RWPE1 (cell line): Measurements from ENCODE around the gene COG1.

Experiments used
- CTCF ChIA-PET: fragments of 350-600 bp; sonication (Branson Sonifier 250); formaldehyde crosslinking; extraction: SDS; loops from one replicate; lab custom pipeline; 2021; lab: Yijun Ruan, JAX
- POLR2A ChIA-PET: fragments of 400-600 bp; formaldehyde crosslinking; extraction: SDS; loops from one replicate; lab custom pipeline; 2020; ENCODE audit warnings: antibody characterized with exemption; ENCODE audit not compliant: low non-redundant PET; lab: Yijun Ruan, JAX
- DNase-seq: peaks from one replicate; pipeline ENCODE4 v3.0.0; 2012; ENCODE audit warnings: low spot score
- H3K27ac ChIP-seq: fragments of 450-650 bp; 2 replicates; pipeline ENCODE4 v1.5.1; 2017
- TF ChIP-seq, protein P1 (sequence below): fragments of 450-650 bp; conservative IDR thresholded peaks from 2 replicates; pipeline ENCODE4 v1.5.1; 2017; ENCODE audit warnings: low read depth, mild to moderate bottlenecking

Gene COG1

DNA sequence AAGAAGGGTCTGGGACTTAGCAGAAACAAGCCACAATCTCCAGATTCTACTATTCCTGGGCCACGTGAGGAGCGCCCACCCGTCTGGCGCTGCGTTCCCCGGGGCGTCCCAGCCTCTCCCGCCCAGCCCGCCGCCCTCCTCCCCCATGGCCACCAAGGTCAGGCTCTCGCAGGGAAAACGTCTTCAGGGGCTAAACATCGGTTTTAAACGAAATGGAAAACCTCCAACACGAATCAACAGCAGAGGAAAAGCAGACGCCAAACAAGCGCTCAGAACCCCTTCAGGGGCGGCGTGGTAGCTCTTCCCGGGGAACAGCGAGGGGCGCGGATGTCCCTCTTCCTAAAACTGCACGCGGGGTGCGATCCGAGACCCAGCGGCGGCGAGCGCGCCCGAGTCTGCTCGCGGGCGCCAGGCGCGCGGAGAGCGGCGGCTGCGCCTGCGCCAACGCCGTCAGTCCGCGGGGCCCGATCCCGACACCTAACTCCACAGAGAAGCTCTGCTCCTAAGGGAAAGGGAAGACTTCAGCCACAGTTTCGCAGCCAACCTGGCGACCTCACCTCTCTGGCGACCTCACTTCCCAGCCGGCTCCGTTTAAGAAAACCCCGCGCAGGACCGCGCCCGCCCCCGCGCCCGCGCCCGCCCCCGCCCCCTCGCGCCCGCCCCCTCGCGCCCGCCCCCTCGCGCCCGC is 505 bp upstream of the COG1 start:
- H3K27ac ChIP-seq: peak overlapping the region; percentile 99
- ChIA-PET POLR2A (interaction anchor here (1.3 kb wide), 1 partner anchor 53 kb away, joined by 4 read pairs; no protein-coding TSS in a partner anchor), CTCF (interaction anchor here (0.5 to 3.4 kb wide), 5 partner anchors 17 to 635 kb away, joined by 3 to 44 read pairs (median 6); no protein-coding TSS in a partner anchor)
- DNase-seq: peak; percentile 80
- TF ChIP-seq, protein P1, sequence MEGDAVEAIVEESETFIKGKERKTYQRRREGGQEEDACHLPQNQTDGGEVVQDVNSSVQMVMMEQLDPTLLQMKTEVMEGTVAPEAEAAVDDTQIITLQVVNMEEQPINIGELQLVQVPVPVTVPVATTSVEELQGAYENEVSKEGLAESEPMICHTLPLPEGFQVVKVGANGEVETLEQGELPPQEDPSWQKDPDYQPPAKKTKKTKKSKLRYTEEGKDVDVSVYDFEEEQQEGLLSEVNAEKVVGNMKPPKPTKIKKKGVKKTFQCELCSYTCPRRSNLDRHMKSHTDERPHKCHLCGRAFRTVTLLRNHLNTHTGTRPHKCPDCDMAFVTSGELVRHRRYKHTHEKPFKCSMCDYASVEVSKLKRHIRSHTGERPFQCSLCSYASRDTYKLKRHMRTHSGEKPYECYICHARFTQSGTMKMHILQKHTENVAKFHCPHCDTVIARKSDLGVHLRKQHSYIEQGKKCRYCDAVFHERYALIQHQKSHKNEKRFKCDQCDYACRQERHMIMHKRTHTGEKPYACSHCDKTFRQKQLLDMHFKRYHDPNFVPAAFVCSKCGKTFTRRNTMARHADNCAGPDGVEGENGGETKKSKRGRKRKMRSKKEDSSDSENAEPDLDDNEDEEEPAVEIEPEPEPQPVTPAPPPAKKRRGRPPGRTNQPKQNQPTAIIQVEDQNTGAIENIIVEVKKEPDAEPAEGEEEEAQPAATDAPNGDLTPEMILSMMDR: no peak

DNA sequence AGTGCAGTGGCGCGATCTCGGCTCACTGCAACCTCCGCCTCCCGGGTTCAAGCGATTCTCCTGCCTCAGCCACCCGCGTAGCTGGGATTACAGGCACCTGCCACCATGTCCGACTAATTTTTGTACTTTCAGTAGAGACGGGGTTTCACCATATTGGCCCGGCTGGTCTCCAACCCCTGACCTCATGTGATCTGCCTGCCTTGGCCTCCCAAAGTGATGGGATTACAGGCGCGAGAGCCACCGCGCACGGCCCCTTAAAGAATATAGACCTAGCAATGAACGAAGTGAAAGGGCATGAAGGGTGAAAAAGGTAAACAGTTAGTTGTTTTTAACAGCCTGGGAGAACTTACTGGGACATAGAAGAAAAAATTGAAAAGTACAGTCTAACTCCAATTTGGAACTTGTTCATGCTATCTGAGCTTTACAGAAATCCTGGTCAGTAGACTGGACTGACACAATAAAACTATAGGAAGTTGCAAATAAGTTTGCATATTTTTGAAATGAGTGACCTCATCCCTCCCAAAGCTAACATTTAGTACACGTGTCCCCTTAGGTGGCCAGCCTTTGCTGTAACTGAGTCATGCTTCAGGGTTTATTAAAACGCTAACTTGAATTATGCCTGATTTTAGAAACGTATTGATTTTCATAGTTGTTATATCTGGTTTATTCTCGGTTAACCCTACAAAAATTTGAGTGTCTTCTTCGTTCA is 1.8 kb downstream of the COG1 start:
- ChIA-PET POLR2A (no interaction called here), CTCF (no interaction called here)
- no peak for DNase-seq
- H3K27ac ChIP-seq: no peak overlapping the region
- TF ChIP-seq, protein P1: no peak

DNA sequence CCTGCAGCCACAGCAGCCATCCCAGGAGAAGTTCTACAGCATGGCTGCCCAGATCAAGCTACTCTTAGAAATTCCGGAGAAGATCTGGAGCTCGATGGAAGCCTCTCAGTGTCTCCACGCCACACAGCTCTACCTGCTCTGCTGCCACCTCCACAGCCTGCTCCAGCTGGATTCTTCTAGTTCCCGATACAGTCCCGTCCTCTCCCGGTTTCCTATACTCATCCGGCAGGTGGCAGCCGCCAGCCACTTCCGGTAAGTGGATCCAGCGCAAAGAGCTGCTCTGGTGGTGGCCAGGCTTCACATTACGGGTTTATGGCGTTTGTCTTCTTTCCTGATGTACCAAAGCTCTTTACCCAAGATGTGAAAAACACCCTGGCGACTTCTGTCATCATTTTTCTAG is 3.6 kb downstream of the COG1 start:
- peak overlapping the region; percentile 27 for H3K27ac ChIP-seq
- ChIA-PET POLR2A (no interaction called here), CTCF (interaction anchor here (0.8 to 0.9 kb wide), 2 partner anchors 49 to 636 kb away, joined by 3 read pairs; no protein-coding TSS in a partner anchor)
- no peak for DNase-seq
- TF ChIP-seq, protein P1: no peak

DNA sequence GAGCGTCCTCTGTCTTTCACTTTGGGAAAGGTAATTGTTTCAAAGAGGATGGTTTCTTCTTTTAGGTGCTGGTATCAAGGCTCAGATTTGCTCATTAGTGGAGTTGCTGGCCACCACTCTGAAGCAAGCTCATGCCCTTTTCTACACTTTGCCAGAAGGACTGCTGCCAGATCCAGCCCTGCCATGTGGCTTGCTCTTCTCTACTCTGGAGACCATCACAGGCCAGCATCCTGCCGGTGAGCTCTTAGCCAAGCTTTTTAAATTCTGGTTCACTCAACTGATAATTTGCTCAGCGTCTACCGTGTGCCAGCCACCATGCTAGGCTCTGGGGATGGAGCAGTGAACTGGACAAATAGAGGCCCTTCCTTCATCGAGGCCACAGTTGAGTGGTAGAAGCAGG is 4.3 kb downstream of the COG1 start:
- H3K27ac ChIP-seq: peak overlapping the region; percentile 27
- POLR2A ChIA-PET: no interaction called here
- TF ChIP-seq, protein P1: no peak
- DNase-seq: no peak
- CTCF ChIA-PET: interaction anchor here (0.7 to 0.9 kb wide), 3 partner anchors 49 to 636 kb away, joined by 3 read pairs; no protein-coding TSS in a partner anchor

DNA sequence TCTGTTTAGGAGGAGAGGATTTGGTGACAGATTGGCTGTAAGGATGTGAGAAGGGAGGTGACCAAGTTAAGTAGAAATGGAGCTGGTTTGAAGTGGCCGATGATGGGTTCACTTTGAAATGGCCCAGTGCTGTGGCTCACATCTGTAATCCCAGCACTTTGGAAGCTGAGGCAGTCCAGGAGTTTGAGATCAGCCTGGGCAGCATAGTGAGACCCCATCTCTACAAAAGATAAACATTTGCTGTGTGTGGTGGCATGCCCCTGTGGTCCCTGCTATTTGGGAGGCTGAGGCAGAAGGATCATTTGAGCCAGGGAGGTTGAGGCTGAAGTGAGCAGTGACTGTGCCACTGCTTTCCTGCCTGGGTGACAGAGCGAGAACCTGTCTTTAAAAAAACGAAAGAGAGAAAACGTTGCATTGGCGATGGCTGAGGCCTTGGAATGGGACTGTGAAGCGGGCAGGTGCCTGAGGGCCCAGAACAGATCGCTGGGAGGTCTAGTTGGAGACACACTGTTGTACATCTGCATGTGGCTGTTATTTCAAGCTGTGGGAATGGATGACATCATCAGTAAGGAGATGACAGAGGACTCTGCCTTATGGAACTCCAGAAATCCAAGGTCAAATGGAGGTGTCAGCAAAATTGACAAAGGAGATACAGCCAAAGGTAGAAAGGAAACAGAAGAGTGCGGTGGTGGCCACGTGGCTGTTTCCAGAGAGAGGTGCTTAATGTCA is 5.5 kb downstream of the COG1 start:
- no peak for DNase-seq
- CTCF ChIA-PET: interaction anchor here (0.7 kb wide), 1 partner anchor 383 kb away, joined by 3 read pairs; no protein-coding TSS in a partner anchor
- POLR2A ChIA-PET: no interaction called here
- TF ChIP-seq, protein P1: no peak
- H3K27ac ChIP-seq: no peak overlapping the region

DNA sequence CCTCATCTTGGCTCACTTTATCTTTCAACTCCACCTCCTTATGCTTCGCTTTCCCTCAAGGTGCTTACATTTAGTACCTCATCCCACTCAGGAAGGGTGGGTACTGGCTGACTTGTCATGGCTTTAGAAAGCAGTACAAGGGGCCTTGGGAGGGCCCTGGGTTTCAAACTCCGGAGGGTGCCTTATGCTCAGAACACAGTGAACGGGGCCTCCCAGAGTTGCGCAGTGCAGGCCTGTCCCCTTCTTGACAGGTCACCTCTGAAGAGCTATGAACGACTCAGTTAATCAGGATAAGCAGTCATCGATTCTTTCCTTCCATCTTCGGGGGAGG is 6.0 kb downstream of the COG1 start:
- ChIA-PET CTCF (interaction anchor here (0.7 kb wide), 1 partner anchor 383 kb away, joined by 3 read pairs; no protein-coding TSS in a partner anchor), POLR2A (no interaction called here)
- TF ChIP-seq, protein P1: no peak
- no peak for DNase-seq
- H3K27ac ChIP-seq: no peak overlapping the region
